Activated naive CD8-positive, alpha-beta T cell treated with anti-CD3 and anti-CD28 coated beads, Interleukin-2, amount 10 ng/mL, durations not matched to agents 7 days and 5 days (primary cell): ENCODE measurements around the gene ZNF92. TPM values are rescaled to one million over a fixed set of nuclear protein-coding genes. Genes with fewer than 3 reads are reported as not detected.
"Not testable (repeated sequence)": the region's sequence is repeated elsewhere in the genome, so short reads cannot be mapped to it uniquely, and the experiment has no call there.

Experiments
- ATAC-seq: fragments of 150-1000 bp; cut with Tn5 transposase; one replicate; pipeline ENCODE4 v1.10.0; 2021; ENCODE audit warnings: low read depth, moderate library complexity
- POLR2A ChIA-PET: fragments of 350-600 bp; sonication (Branson Sonifier 250); formaldehyde crosslinking; loops from one replicate; lab custom pipeline; 2021; ENCODE audit warnings: antibody characterized with exemption; lab: Charles Lee
- DNase-seq: peaks from one replicate; pipeline ENCODE4 v3.0.0; 2021
- H3K27ac Mint-ChIP-seq: one replicate; pipeline ENCODE4 v1.8.0; 2022; ENCODE audit warnings: mild to moderate bottlenecking, mixed read lengths
- H3K27me3 Mint-ChIP-seq: one replicate; pipeline ENCODE4 v1.8.0; 2022; ENCODE audit warnings: mild to moderate bottlenecking, moderate library complexity, mixed read lengths
- H3K36me3 Mint-ChIP-seq: one replicate; pipeline ENCODE4 v1.8.0; 2021; ENCODE audit warnings: mild to moderate bottlenecking, mixed read lengths
- H3K4me1 Mint-ChIP-seq: one replicate; pipeline ENCODE4 v1.8.0; 2021; ENCODE audit warnings: mixed read lengths
- H3K4me3 Mint-ChIP-seq: one replicate; pipeline ENCODE4 v1.8.0; 2022; ENCODE audit warnings: mild to moderate bottlenecking, moderate library complexity, mixed read lengths
- H3K9me3 Mint-ChIP-seq: one replicate; pipeline ENCODE4 v1.8.0; 2021; ENCODE audit warnings: mixed read lengths
- total RNA-seq, 2 experiments: library from RNA; stranded (reverse); gene quantifications; one replicate each; pipeline ENCODE4 v1.2.3, GENCODE V29; 2021

ZNF92 gene
- total RNA-seq, 2 experiments from 2014 or later = 25.5 to 26.0 TPM

GRCh38 chr7:65438598-65438997, 64.9 kb downstream of the ZNF92 start:
- Mint-ChIP-seq H3K4me1 (no peaks in the 10 kb centered on the region), H3K27me3 (no peaks in the 10 kb centered on the region)
- POLR2A ChIA-PET = interaction anchor here (0.6 kb wide), 1 partner anchor 52 kb away, joined by 3 read pairs; no protein-coding TSS in a partner anchor

GRCh38 chr7:65441010-65441409, 67.4 kb downstream of the ZNF92 start:
- Mint-ChIP-seq H3K27me3 (no peaks in the 10 kb centered on the region), H3K4me1 (no peaks in the 10 kb centered on the region), H3K4me3 (no peak overlapping the region), H3K36me3 (no peaks in the 10 kb centered on the region), H3K27ac (no peak overlapping the region), H3K9me3 (no peaks in the 10 kb centered on the region)
- ATAC-seq = no peak
- no peak for DNase-seq
- POLR2A ChIA-PET = no interaction called here

More at GRCh38 chr7:65438598-65438997, 64.9 kb downstream of the ZNF92 start:
- ATAC-seq = no peak
- Mint-ChIP-seq H3K27ac (no peak overlapping the region), H3K36me3 (no peaks in the 10 kb centered on the region), H3K4me3 (no peak overlapping the region), H3K9me3 (no peaks in the 10 kb centered on the region)
- DNase-seq = no peak

GRCh38 chr7:65444205-65444842, 70.7 kb downstream of the ZNF92 start:
- Mint-ChIP-seq H3K27me3 (no peaks in the 10 kb centered on the region), H3K9me3 (peaks cover 2% of the 10 kb centered on the region), H3K27ac (no peak overlapping the region), H3K4me3 (no peak overlapping the region), H3K4me1 (no peaks in the 10 kb centered on the region), H3K36me3 (no peaks in the 10 kb centered on the region)
- ATAC-seq = no peak
- DNase-seq = no peak
- POLR2A ChIA-PET = no interaction called here

GRCh38 chr7:65444899-65445823, 71.5 kb downstream of the ZNF92 start:
- DNase-seq (no peak), ATAC-seq (no peak)
- POLR2A ChIA-PET = no interaction called here
- Mint-ChIP-seq H3K27ac (no peak overlapping the region), H3K27me3 (no peaks in the 10 kb centered on the region), H3K4me1 (no peaks in the 10 kb centered on the region), H3K4me3 (no peak overlapping the region), H3K9me3 (peaks cover 2% of the 10 kb centered on the region), H3K36me3 (no peaks in the 10 kb centered on the region)

- H3K9me3 Mint-ChIP-seq, DNase-seq, H3K4me1 Mint-ChIP-seq, H3K27ac Mint-ChIP-seq, H3K36me3 Mint-ChIP-seq, POLR2A ChIA-PET, H3K4me3 Mint-ChIP-seq, H3K27me3 Mint-ChIP-seq, ATAC-seq: not testable (repeated sequence)
These were observed 73.4 kb downstream of the ZNF92 start for GRCh38 chr7:65447041-65447440.

GRCh38 chr7:65448816-65449504, 75.3 kb downstream of the ZNF92 start:
- peaks cover 10% of the 10 kb centered on the region for H3K27me3 Mint-ChIP-seq
- POLR2A ChIA-PET = no interaction called here
- ATAC-seq (no peak), DNase-seq (no peak)
- H3K4me1 Mint-ChIP-seq = no peaks in the 10 kb centered on the region
- no peak overlapping the region for H3K4me3 Mint-ChIP-seq
- peaks cover 2% of the 10 kb centered on the region for H3K9me3 Mint-ChIP-seq
- H3K27ac Mint-ChIP-seq = no peak overlapping the region
- no peaks in the 10 kb centered on the region for H3K36me3 Mint-ChIP-seq

GRCh38 chr7:65449505-65449852, 75.8 kb downstream of the ZNF92 start:
- Mint-ChIP-seq H3K9me3 (peaks cover 3% of the 10 kb centered on the region), H3K4me1 (no peaks in the 10 kb centered on the region), H3K27me3 (peaks cover 14% of the 10 kb centered on the region), H3K36me3 (no peaks in the 10 kb centered on the region), H3K4me3 (no peak overlapping the region), H3K27ac (no peak overlapping the region)
- DNase-seq (no peak), ATAC-seq (no peak)
- POLR2A ChIA-PET = no interaction called here
